SK-N-SH treated with all-trans-retinoic acid at 6 μM for 48 hours (cell line): Measurements from ENCODE around the gene ZFYVE1.

Experiments used
- ATAC-seq: fragments of 200-7000 bp; cut with Tn5 transposase; 3 replicates; pipeline ENCODE4 v1.9.1; 2020; ENCODE audit warnings: mild to moderate bottlenecking, moderate library complexity
- ARNTL ChIP-seq: fragments of 450-650 bp; formaldehyde crosslinking; IDR thresholded peaks from 2 replicates; pipeline ENCODE4 v1.5.0; 2020; ENCODE audit warnings: low read depth, mild to moderate bottlenecking, moderate library complexity, borderline replicate concordance
- BACH2 ChIP-seq: fragments of 250-450 bp; sonication (Bioruptor Pico); IDR thresholded peaks from 2 replicates; pipeline ENCODE4 v1.9.0; 2021; ENCODE audit warnings: mild to moderate bottlenecking, borderline replicate concordance
- CREB5 ChIP-seq: fragments of 250-450 bp; sonication (Bioruptor Pico); IDR thresholded peaks from 2 replicates; pipeline ENCODE4 v1.5.1; 2020; ENCODE audit warnings: low read depth, mild to moderate bottlenecking, moderate library complexity
- CSDC2 ChIP-seq: fragments of 250-450 bp; sonication (Bioruptor Pico); IDR thresholded peaks from 2 replicates; pipeline ENCODE4 v1.5.0; 2020; ENCODE audit warnings: mild to moderate bottlenecking, moderate library complexity
- ESRRG ChIP-seq: fragments of 250-450 bp; sonication (Bioruptor Pico); IDR thresholded peaks from 2 replicates; pipeline ENCODE4 v1.6.1; 2021; ENCODE audit warnings: mild to moderate bottlenecking
- GLIS3 ChIP-seq: fragments of 250-450 bp; sonication (Bioruptor Pico); IDR thresholded peaks from 2 replicates; pipeline ENCODE4 v1.5.0; 2020; ENCODE audit warnings: mild to moderate bottlenecking, moderate library complexity
- ISL1 ChIP-seq: fragments of 250-450 bp; sonication (Bioruptor Pico); IDR thresholded peaks from 2 replicates; pipeline ENCODE4 v2.1.2; 2022; ENCODE audit warnings: mild to moderate bottlenecking, moderate library complexity
- OSR1 ChIP-seq: fragments of 250-450 bp; sonication (Bioruptor Pico); IDR thresholded peaks from 2 replicates; pipeline ENCODE4 v1.8.0; 2022; ENCODE audit warnings: moderate library complexity, mild to moderate bottlenecking, inconsistent platforms
- PPARA ChIP-seq: fragments of 250-450 bp; sonication (Bioruptor Pico); IDR thresholded peaks from 2 replicates; pipeline ENCODE4 v1.5.0; 2020; ENCODE audit warnings: mild to moderate bottlenecking, borderline replicate concordance
- RARB ChIP-seq: fragments of 250-450 bp; sonication (Bioruptor Pico); IDR thresholded peaks from 2 replicates; pipeline ENCODE4 v1.8.0; 2021; ENCODE audit warnings: mild to moderate bottlenecking, moderate library complexity
- SNAI2 ChIP-seq: fragments of 250-450 bp; sonication (Bioruptor Pico); IDR thresholded peaks from 2 replicates; pipeline ENCODE4 v1.5.0; 2020; ENCODE audit warnings: mild to moderate bottlenecking, moderate library complexity
- TCF4 ChIP-seq: fragments of 250-450 bp; sonication (Bioruptor Pico); IDR thresholded peaks from 2 replicates; pipeline ENCODE4 v1.8.0; 2021; ENCODE audit warnings: mild to moderate bottlenecking, moderate library complexity, borderline replicate concordance
- TOX ChIP-seq: fragments of 250-450 bp; sonication (Bioruptor Pico); IDR thresholded peaks from 2 replicates; pipeline ENCODE4 v1.8.0; 2021; ENCODE audit warnings: mild to moderate bottlenecking, moderate library complexity, borderline replicate concordance
- TSHZ2 ChIP-seq: fragments of 250-450 bp; sonication (Bioruptor Pico); IDR thresholded peaks from 2 replicates; pipeline ENCODE4 v1.5.0; 2020; ENCODE audit warnings: mild to moderate bottlenecking, moderate library complexity
- ZC3H10 ChIP-seq: fragments of 250-450 bp; sonication (Bioruptor Pico); IDR thresholded peaks from 2 replicates; pipeline ENCODE4 v1.5.1; 2021; ENCODE audit warnings: mild to moderate bottlenecking, moderate library complexity
- ZFP3 ChIP-seq: fragments of 250-450 bp; sonication (Bioruptor Pico); IDR thresholded peaks from 2 replicates; pipeline ENCODE4 v1.5.0; 2020; ENCODE audit warnings: mild to moderate bottlenecking, moderate library complexity
- ZFP30 ChIP-seq: fragments of 450-650 bp; formaldehyde crosslinking; IDR thresholded peaks from 2 replicates; pipeline ENCODE4 v1.5.0; 2022; ENCODE audit warnings: mild to moderate bottlenecking, moderate library complexity
- ZNF565 ChIP-seq: fragments of 450-650 bp; formaldehyde crosslinking; conservative IDR thresholded peaks from 2 replicates; pipeline ENCODE4 v1.5.0; 2020; ENCODE audit warnings: low read depth, mild to moderate bottlenecking, moderate library complexity
- ZNF70 ChIP-seq: fragments of 450-650 bp; formaldehyde crosslinking; IDR thresholded peaks from 2 replicates; pipeline ENCODE4 v1.5.0; 2020; ENCODE audit warnings: mild to moderate bottlenecking, moderate library complexity
- ZNF8 ChIP-seq: fragments of 450-650 bp; formaldehyde crosslinking; IDR thresholded peaks from 2 replicates; pipeline ENCODE4 v1.5.0; 2020; ENCODE audit warnings: mild to moderate bottlenecking, moderate library complexity
- TF ChIP-seq, protein P1 (sequence below): fragments of 250-450 bp; sonication (Bioruptor Pico); IDR thresholded peaks from 2 replicates; pipeline ENCODE4 v1.5.1; 2021; ENCODE audit warnings: mild to moderate bottlenecking, moderate library complexity
- TF ChIP-seq, protein P2 (sequence below): fragments of 250-450 bp; sonication (Bioruptor Pico); IDR thresholded peaks from 2 replicates; pipeline ENCODE4 v1.8.0; 2021; ENCODE audit warnings: low read depth, mild to moderate bottlenecking, moderate library complexity, borderline replicate concordance

The ZFYVE1 gene

DNA sequence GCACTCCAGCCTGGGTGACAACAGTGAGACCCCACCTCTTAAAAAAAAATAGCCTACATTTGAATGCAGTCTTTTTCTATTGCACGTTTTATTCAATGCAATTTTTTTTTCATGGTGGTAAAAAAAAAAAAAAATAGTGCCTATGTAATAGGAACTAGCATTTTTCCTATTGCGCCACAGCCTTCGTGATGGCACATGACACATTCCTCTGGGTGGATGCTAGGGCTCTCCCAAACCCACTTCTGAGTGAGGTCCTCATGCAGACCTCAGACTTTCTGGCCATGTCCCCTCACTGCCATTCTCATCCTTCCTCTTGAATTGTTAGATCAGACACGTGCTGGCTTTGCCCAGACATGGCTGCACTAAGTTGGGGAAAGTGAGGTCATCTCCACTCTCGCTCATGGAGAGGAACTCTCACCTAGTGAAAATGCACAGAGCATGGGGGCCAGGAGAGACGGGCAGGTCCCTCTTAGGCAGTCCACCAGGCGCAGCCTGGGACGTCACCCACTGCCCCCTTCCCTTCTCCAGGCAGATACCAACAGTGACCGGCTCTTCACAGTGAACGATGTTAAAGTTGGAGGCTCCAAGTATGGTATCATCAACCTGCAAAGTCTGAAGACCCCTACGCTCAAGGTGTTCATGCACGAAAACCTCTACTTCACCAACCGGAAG lies 81.4 kb downstream of the ZFYVE1 start:
- TF ChIP-seq GLIS3 (CRISPR knock-in tag) (no peak), BACH2 (no peak), ZNF565 (CRISPR knock-in tag) (no peak), ZNF8 (CRISPR knock-in tag) (no peak), ISL1 (CRISPR knock-in tag) (no peak), TOX (CRISPR knock-in tag) (no peak), SNAI2 (CRISPR knock-in tag) (no peak), RARB (CRISPR knock-in tag) (no peak), CREB5 (CRISPR knock-in tag) (no peak), ARNTL (CRISPR knock-in tag) (no peak), TSHZ2 (CRISPR knock-in tag) (no peak), TCF4 (CRISPR knock-in tag) (no peak), PPARA (CRISPR knock-in tag) (no peak), ZNF70 (no peak), ZFP3 (CRISPR knock-in tag) (no peak), ZFP30 (CRISPR knock-in tag) (no peak), ZC3H10 (CRISPR knock-in tag) (no peak)
- TF ChIP-seq, protein P1, sequence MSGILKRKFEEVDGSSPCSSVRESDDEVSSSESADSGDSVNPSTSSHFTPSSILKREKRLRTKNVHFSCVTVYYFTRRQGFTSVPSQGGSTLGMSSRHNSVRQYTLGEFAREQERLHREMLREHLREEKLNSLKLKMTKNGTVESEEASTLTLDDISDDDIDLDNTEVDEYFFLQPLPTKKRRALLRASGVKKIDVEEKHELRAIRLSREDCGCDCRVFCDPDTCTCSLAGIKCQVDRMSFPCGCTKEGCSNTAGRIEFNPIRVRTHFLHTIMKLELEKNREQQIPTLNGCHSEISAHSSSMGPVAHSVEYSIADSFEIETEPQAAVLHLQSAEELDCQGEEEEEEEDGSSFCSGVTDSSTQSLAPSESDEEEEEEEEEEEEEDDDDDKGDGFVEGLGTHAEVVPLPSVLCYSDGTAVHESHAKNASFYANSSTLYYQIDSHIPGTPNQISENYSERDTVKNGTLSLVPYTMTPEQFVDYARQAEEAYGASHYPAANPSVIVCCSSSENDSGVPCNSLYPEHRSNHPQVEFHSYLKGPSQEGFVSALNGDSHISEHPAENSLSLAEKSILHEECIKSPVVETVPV (CRISPR knock-in tag): no peak
- TF ChIP-seq, protein P2, sequence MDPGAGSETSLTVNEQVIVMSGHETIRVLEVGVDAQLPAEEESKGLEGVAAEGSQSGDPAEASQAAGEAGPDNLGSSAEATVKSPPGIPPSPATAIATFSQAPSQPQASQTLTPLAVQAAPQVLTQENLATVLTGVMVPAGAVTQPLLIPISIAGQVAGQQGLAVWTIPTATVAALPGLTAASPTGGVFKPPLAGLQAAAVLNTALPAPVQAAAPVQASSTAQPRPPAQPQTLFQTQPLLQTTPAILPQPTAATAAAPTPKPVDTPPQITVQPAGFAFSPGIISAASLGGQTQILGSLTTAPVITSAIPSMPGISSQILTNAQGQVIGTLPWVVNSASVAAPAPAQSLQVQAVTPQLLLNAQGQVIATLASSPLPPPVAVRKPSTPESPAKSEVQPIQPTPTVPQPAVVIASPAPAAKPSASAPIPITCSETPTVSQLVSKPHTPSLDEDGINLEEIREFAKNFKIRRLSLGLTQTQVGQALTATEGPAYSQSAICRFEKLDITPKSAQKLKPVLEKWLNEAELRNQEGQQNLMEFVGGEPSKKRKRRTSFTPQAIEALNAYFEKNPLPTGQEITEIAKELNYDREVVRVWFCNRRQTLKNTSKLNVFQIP: no peak
- no peak for ATAC-seq

- TF ChIP-seq CSDC2 (CRISPR knock-in tag): no peak
- no peak for TF ChIP-seq TOX (CRISPR knock-in tag)
- TF ChIP-seq CREB5 (CRISPR knock-in tag): no peak
- no peak for TF ChIP-seq ZFP3 (CRISPR knock-in tag)
- no peak for TF ChIP-seq ISL1 (CRISPR knock-in tag)
- TF ChIP-seq ZNF565 (CRISPR knock-in tag): no peak
- TF ChIP-seq ESRRG (CRISPR knock-in tag): no peak
- TF ChIP-seq ZC3H10 (CRISPR knock-in tag): no peak
- no peak for TF ChIP-seq ZFP30 (CRISPR knock-in tag)
- TF ChIP-seq TCF4 (CRISPR knock-in tag): no peak
- no peak for ATAC-seq
These were observed 83.0 kb downstream of the ZFYVE1 start for GRCh38 chr14:72943876-72944430.

GRCh38 chr14:72942934-72943333 lies 84.0 kb downstream of the ZFYVE1 start:
- no peak for ATAC-seq
- TF ChIP-seq, protein P2: no peak
- no peak for TF ChIP-seq ZC3H10 (CRISPR knock-in tag)
- no peak for TF ChIP-seq ZNF565 (CRISPR knock-in tag)
- no peak for TF ChIP-seq ESRRG (CRISPR knock-in tag)
- TF ChIP-seq ARNTL (CRISPR knock-in tag): no peak
- no peak for TF ChIP-seq ZNF8 (CRISPR knock-in tag)
- no peak for TF ChIP-seq TCF4 (CRISPR knock-in tag)
- no peak for TF ChIP-seq OSR1 (CRISPR knock-in tag)
